Liver (tissue), 9 donors: ENCODE measurements around the gene ADAM11. TPM values are rescaled to one million over a fixed set of nuclear protein-coding genes. Genes with fewer than 3 reads are reported as not detected.

Experiments used
- DNase-seq: peaks from one replicate; pipeline ENCODE4 v3.0.0-alpha.2; 2017; ENCODE audit warnings: low spot score
- H3K27ac ChIP-seq, 2 donors: one replicate each; pipeline ENCODE4 v1.7.0; 2013; ENCODE audit warnings: inconsistent platforms in 2 of 2, low read length in 2 of 2, control low read depth in 1 of 2, low read depth in 1 of 2, mild to moderate bottlenecking in 1 of 2
- H3K27me3 ChIP-seq, 4 donors: one replicate each; pipeline versions ENCODE4 v1.6.1 to v1.7.0; 2013; ENCODE audit warnings: low read length in 3 of 4, inconsistent platforms in 1 of 4, mild to moderate bottlenecking in 1 of 4, moderate library complexity in 1 of 4; ENCODE audit not compliant: control insufficient read depth in 4 of 4, insufficient read depth in 4 of 4
- H3K36me3 ChIP-seq, 4 donors: one replicate each; pipeline versions ENCODE4 v1.6.1 to v1.7.0; 2013; ENCODE audit warnings: low read length in 3 of 4, mild to moderate bottlenecking in 3 of 4, low read depth in 1 of 4, moderate library complexity in 1 of 4; ENCODE audit not compliant: control insufficient read depth in 4 of 4, insufficient read depth in 3 of 4
- H3K4me1 ChIP-seq, 4 donors: one replicate each; pipeline versions ENCODE4 v1.6.1 to v1.7.0; 2013; ENCODE audit warnings: low read length in 3 of 4, mild to moderate bottlenecking in 3 of 4, moderate library complexity in 1 of 4; ENCODE audit not compliant: control insufficient read depth in 4 of 4, insufficient read depth in 4 of 4
- H3K4me3 ChIP-seq, 3 donors: one replicate each; pipeline versions ENCODE4 v1.6.1 to v1.7.0; 2013; ENCODE audit warnings: low read length in 3 of 3, control low read depth in 1 of 3, low read depth in 1 of 3, mild to moderate bottlenecking in 1 of 3
- H3K9ac ChIP-seq, 2 donors: one replicate each; pipeline ENCODE4 v1.7.0; 2013; ENCODE audit warnings: low read length in 2 of 2, mild to moderate bottlenecking in 2 of 2, moderate library complexity in 2 of 2, control low read depth in 1 of 2, low read depth in 1 of 2
- H3K9me3 ChIP-seq, 4 donors: one replicate each; pipeline versions ENCODE4 v1.6.1 to v1.7.0; 2013; ENCODE audit warnings: low read length in 3 of 4; ENCODE audit not compliant: control insufficient read depth in 4 of 4
- EGR1 ChIP-seq, 2 donors: IDR thresholded peaks; 2 replicates each; pipeline ENCODE4 v1.6.1; 2016 to 2018; ENCODE audit warnings: antibody characterized with exemption in 2 of 2, low read depth in 2 of 2
- FOXA1 ChIP-seq: IDR thresholded peaks from 2 replicates; pipeline ENCODE4 v1.6.1; 2016; ENCODE audit warnings: antibody characterized with exemption
- FOXA2 ChIP-seq: IDR thresholded peaks from 2 replicates; pipeline ENCODE4 v1.6.1; 2016; ENCODE audit warnings: antibody characterized with exemption
- HNF4G ChIP-seq: IDR thresholded peaks from 2 replicates; pipeline ENCODE4 v1.6.1; 2016; ENCODE audit warnings: antibody characterized with exemption
- JUND ChIP-seq, 2 donors: IDR thresholded peaks; 2 replicates each; pipeline ENCODE4 v1.6.1; 2016; ENCODE audit warnings: antibody characterized with exemption in 2 of 2
- MAX ChIP-seq: IDR thresholded peaks from 2 replicates; pipeline ENCODE4 v1.6.1; 2016; ENCODE audit warnings: antibody characterized with exemption
- NR2F2 ChIP-seq: IDR thresholded peaks from 2 replicates; pipeline ENCODE4 v1.6.1; 2016; ENCODE audit warnings: antibody characterized with exemption
- RXRA ChIP-seq, 2 donors: IDR thresholded peaks; 2 replicates each; pipeline ENCODE4 v1.6.1; 2017 to 2018; ENCODE audit warnings: antibody characterized with exemption in 2 of 2, mild to moderate bottlenecking in 1 of 2
- YY1 ChIP-seq: IDR thresholded peaks from 2 replicates; pipeline ENCODE4 v1.6.1; 2016; ENCODE audit warnings: antibody characterized with exemption, mild to moderate bottlenecking
- WGBS: extraction: QIAGEN DNeasy Blood & Tissue Kit; methylation state at CpG from one replicate; pipeline ENCODE4 v1.1.7; 2013; 5-methylcytosine and 5-hydroxymethylcytosine counted together
- polyA plus RNA-seq, 2 donors: library from polyadenylated mRNA; stranded (reverse) in 1 of 2; unstranded in 1 of 2; fragments of 200-250 nt in 1 of 2; fragments of >200 nt in 1 of 2; fragmentation: Nextera tagmentation in 1 of 2; extraction: Ambion mirVana in 1 of 2; gene quantifications; one replicate each; pipeline versions ENCODE4 v1.2.1 to v1.2.3, GENCODE V29; 2013 to 2015
- total RNA-seq, 2 donors: library from RNA; depleted of rRNA; stranded (reverse); fragments of >200 nt; gene quantifications; one replicate each; pipeline ENCODE4 v1.2.3, GENCODE V29; 2014
- TF ChIP-seq, protein P1 (sequence below): IDR thresholded peaks from 2 replicates; pipeline ENCODE4 v1.6.1; 2016; ENCODE audit warnings: antibody characterized with exemption, mild to moderate bottlenecking
- TF ChIP-seq, protein P2 (sequence below): IDR thresholded peaks from 2 replicates; pipeline ENCODE4 v1.6.1; 2016; ENCODE audit warnings: antibody characterized with exemption
- donor health status: healthy.
- donor health status: healthy.
- donor health status: healthy.
- donor health status: healthy.
- donor health status: healthy.

ADAM11 gene
- total and polyA plus RNA-seq, 4 donors, result 0.06 to 1.1 (median 0.08) TPM; not detected in 1

- DNase-seq, result no peak
- 88% methylated on average over 19 of the region's 19 CpGs for WGBS
- H3K9me3 ChIP-seq, result no peaks in the 10 kb centered on the region
- H3K9ac ChIP-seq, result no peak overlapping the region
- H3K27ac ChIP-seq, result no peak overlapping the region
- H3K4me3 ChIP-seq, result no peak overlapping the region
- H3K4me1 ChIP-seq, result no peaks in the 10 kb centered on the region
- TF ChIP-seq HNF4G (no peak), NR2F2 (no peak), FOXA2 (no peak), JUND (IDR thresholded peaks at IDR 0.05) (no peak), RXRA (IDR thresholded peaks at IDR 0.05) (no peak), FOXA1 (no peak), YY1 (no peak)
- TF ChIP-seq, protein P1, sequence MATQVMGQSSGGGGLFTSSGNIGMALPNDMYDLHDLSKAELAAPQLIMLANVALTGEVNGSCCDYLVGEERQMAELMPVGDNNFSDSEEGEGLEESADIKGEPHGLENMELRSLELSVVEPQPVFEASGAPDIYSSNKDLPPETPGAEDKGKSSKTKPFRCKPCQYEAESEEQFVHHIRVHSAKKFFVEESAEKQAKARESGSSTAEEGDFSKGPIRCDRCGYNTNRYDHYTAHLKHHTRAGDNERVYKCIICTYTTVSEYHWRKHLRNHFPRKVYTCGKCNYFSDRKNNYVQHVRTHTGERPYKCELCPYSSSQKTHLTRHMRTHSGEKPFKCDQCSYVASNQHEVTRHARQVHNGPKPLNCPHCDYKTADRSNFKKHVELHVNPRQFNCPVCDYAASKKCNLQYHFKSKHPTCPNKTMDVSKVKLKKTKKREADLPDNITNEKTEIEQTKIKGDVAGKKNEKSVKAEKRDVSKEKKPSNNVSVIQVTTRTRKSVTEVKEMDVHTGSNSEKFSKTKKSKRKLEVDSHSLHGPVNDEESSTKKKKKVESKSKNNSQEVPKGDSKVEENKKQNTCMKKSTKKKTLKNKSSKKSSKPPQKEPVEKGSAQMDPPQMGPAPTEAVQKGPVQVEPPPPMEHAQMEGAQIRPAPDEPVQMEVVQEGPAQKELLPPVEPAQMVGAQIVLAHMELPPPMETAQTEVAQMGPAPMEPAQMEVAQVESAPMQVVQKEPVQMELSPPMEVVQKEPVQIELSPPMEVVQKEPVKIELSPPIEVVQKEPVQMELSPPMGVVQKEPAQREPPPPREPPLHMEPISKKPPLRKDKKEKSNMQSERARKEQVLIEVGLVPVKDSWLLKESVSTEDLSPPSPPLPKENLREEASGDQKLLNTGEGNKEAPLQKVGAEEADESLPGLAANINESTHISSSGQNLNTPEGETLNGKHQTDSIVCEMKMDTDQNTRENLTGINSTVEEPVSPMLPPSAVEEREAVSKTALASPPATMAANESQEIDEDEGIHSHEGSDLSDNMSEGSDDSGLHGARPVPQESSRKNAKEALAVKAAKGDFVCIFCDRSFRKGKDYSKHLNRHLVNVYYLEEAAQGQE, result no peak
- TF ChIP-seq, protein P2, sequence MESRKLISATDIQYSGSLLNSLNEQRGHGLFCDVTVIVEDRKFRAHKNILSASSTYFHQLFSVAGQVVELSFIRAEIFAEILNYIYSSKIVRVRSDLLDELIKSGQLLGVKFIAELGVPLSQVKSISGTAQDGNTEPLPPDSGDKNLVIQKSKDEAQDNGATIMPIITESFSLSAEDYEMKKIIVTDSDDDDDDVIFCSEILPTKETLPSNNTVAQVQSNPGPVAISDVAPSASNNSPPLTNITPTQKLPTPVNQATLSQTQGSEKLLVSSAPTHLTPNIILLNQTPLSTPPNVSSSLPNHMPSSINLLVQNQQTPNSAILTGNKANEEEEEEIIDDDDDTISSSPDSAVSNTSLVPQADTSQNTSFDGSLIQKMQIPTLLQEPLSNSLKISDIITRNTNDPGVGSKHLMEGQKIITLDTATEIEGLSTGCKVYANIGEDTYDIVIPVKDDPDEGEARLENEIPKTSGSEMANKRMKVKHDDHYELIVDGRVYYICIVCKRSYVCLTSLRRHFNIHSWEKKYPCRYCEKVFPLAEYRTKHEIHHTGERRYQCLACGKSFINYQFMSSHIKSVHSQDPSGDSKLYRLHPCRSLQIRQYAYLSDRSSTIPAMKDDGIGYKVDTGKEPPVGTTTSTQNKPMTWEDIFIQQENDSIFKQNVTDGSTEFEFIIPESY, result no peak
- no peaks in the 10 kb centered on the region for H3K27me3 ChIP-seq
- peaks cover 0 to 6% (median 1%) of the 10 kb centered on the region in 4 donors for H3K36me3 ChIP-seq
Measured at GRCh38 chr17:44749076-44749979, 9.5 kb upstream of the ADAM11 start.

DNA sequence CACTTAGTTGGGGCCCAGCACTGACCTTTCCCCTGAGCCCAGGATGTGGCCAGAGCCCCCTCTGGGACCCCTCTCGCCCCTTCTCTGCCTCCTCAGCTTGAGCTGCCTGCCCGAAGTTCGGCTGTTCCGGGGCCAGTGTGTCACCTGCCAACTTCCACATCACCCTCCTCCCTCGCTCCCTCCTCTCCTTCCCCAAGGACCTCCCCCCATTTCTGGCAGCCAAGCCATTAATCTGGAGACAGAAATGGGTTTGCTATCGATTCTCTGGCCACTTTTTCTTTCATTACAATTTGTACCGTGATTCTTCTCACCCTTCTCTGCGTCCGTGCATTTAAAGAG, 8.8 kb upstream of the ADAM11 start:
- TF ChIP-seq YY1 (no peak), MAX (no peak), FOXA2 (no peak), EGR1 (IDR thresholded peaks at IDR 0.05; ENCODE audit: low read depth in 2 of 2) (no peak), FOXA1 (no peak), NR2F2 (no peak)
- TF ChIP-seq, protein P1, result no peak
- H3K9ac ChIP-seq, result no peak overlapping the region
- peaks cover 0 to 6% (median 1%) of the 10 kb centered on the region in 4 donors for H3K36me3 ChIP-seq
- no peak overlapping the region for H3K4me3 ChIP-seq
- H3K27ac ChIP-seq, result no peak overlapping the region
- no peaks in the 10 kb centered on the region for H3K27me3 ChIP-seq
- no peaks in the 10 kb centered on the region for H3K9me3 ChIP-seq
- 80% methylated on average over 9 of the region's 9 CpGs for WGBS
- no peak for DNase-seq
- H3K4me1 ChIP-seq, result no peaks in the 10 kb centered on the region
